Mucosa of descending colon (tissue), 3 donors: Measurements from ENCODE around the gene APBA2. TPM values are rescaled to one million over a fixed set of nuclear protein-coding genes. Genes with fewer than 3 reads are reported as not detected.
A peak's percentile ranks its signal among the peaks of the same experiment; 100 is the strongest.

Experiments
- ATAC-seq: fragments of 200-7000 bp; cut with Tn5 transposase; one replicate; pipeline ENCODE4 v1.9.1; 2020; ENCODE audit warnings: mild to moderate bottlenecking, moderate library complexity
- DNase-seq, 3 donors: peaks; one replicate each; pipeline ENCODE4 v3.0.0-alpha.2; 2020
- H3K36me3 ChIP-seq: fragments of 200-600 bp; one replicate; pipeline ENCODE4 v1.8.0; 2021; ENCODE audit warnings: low read depth, mild to moderate bottlenecking
- H3K4me1 ChIP-seq: fragments of 200-600 bp; one replicate; pipeline ENCODE4 v1.8.0; 2021; ENCODE audit warnings: low read depth, mild to moderate bottlenecking
- H3K4me3 ChIP-seq: fragments of 200-600 bp; one replicate; pipeline ENCODE4 v1.8.0; 2021; ENCODE audit warnings: mild to moderate bottlenecking
- H3K9me3 ChIP-seq: fragments of 200-600 bp; one replicate; pipeline ENCODE4 v1.8.0; 2021; ENCODE audit warnings: mild to moderate bottlenecking
- intact Hi-C, 2 donors: fragments of 100-400 bp; cut with DNase I in 1 of 2; cut with micrococcal nuclease in 1 of 2; formaldehyde crosslinking; loops; one replicate each; pipeline versions ENCODE4 v1.11.0 to v1.11.1; 2022; cut with DNase I, micrococcal nuclease
- total RNA-seq, 3 donors: library from RNA; stranded (reverse); fragmentation: NEBNext Ultra II Directional in 2 of 3; extraction: Animal tissue kit (Norgen Biotek cat#: 25700) in 2 of 3; gene quantifications; one replicate each; pipeline versions ENCODE4 v1.2.1 to v1.2.4, GENCODE V29; 2021 to 2023
- TF ChIP-seq, protein P1 (sequence below): fragments of 200-600 bp; IDR thresholded peaks from one replicate; pipeline ENCODE4 v1.8.0; 2022; ENCODE audit warnings: antibody characterized with exemption, mild to moderate bottlenecking
- donor health status: DM: no; HTN: no; CAD: no; lungs with moderate emphysema.
- donor health status: DM: no; HTN: no; CAD: no.
- donor health status: DM: no; HTN: yes; CAD: no.

APBA2 gene
- total RNA-seq, 3 donors from 2014 or later = 0.69 to 2.0 (median 1.2) TPM

DNA sequence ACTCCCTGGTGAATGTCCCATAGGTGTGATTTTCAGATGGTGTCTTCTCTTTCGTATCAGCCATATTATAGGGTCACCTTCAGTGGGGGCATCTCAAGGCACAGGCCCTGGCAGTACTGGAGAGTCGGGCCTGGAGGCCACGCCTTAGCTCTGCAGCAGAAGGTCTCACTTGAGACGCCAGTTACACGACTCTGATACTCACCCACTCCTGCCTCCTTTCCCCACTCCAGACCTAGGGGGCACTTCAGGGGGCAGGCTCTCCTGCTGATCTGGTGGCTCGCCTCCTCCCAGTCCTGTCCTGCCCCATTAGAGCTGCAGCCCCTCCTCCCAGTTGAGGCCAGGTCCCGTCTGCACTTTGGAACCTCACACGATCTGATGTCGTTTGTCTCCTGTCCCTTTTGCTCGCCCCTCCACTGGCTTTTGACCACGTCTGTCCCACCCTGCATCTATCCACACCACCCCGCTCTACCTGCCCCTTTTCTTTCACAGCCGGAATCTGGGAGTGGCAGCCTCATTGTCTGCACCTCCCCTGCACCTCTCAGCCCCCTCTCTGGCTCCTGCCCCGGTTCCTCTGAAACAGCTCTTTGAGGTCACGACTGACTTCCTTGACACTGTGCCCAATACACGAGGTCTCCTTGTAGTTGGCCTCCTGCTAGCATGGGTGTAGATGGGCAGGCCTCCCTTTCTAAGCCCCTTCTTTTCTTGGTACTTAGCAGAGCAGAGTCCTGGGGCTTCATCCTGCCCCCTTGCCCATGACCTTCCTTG lies 201.9 kb downstream of the APBA2 start:
- ATAC-seq = no peak
- Histone ChIP-seq H3K36me3 (no peaks in the 10 kb centered on the region), H3K9me3 (no peaks in the 10 kb centered on the region), H3K4me3 (no peak overlapping the region), H3K4me1 (no peaks in the 10 kb centered on the region)
- intact Hi-C loops = no loop called here
- DNase-seq = no peak
- TF ChIP-seq, protein P1, sequence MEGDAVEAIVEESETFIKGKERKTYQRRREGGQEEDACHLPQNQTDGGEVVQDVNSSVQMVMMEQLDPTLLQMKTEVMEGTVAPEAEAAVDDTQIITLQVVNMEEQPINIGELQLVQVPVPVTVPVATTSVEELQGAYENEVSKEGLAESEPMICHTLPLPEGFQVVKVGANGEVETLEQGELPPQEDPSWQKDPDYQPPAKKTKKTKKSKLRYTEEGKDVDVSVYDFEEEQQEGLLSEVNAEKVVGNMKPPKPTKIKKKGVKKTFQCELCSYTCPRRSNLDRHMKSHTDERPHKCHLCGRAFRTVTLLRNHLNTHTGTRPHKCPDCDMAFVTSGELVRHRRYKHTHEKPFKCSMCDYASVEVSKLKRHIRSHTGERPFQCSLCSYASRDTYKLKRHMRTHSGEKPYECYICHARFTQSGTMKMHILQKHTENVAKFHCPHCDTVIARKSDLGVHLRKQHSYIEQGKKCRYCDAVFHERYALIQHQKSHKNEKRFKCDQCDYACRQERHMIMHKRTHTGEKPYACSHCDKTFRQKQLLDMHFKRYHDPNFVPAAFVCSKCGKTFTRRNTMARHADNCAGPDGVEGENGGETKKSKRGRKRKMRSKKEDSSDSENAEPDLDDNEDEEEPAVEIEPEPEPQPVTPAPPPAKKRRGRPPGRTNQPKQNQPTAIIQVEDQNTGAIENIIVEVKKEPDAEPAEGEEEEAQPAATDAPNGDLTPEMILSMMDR = no peak

- intact Hi-C loops = no loop called here
- TF ChIP-seq, protein P1 = no peak
- no peak for DNase-seq
Observed at GRCh38 chr15:29088666-29089065, 202.9 kb downstream of the APBA2 start.

DNA sequence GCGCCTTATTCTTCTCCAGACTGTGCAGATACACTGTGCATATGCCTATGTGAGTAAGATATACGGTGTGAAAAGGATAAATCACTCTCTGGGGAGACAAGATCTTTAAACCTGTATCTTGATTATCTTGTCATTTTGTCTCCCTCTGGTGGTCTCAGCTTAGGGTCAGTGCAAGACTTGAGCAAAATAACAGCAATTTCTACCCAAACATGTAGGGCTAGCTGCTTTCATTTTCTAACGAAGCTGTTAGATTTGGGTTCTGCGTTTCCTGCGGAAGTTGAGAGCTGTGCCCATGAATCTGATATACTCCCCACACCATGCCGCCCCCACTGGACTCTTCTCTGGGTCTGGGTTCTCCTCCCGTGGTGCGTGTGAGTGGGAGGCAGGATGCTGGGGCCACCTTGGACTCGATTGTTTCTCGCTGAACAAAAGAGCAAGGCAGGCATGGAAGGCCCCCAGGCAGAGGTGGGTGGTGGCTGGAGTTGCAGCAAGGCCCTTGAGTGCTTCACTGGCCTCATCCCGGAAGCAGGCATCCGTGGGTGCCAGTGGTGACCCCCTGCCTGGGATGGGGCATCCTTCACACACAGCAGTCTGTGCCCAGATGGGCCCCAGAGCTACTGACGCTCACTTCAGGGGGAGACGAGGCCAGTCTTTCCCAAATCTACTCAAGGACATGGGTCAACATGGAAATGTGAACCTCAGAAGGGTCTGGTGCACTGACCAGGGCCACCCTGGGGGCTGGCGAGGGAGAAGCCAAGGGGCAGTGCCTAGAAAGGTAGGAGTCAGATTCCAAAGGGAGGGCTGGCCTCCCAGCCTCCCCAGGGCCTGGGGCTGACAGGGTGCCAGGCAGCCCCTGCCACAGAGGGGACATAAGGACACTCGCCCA lies 204.2 kb downstream of the APBA2 start:
- H3K4me3 ChIP-seq = no peak overlapping the region
- no peak for DNase-seq

More at GRCh38 chr15:29088666-29089065, 202.9 kb downstream of the APBA2 start:
- no peak for ATAC-seq
- no peaks in the 10 kb centered on the region for H3K9me3 ChIP-seq
- no peaks in the 10 kb centered on the region for H3K36me3 ChIP-seq
- no peaks in the 10 kb centered on the region for H3K4me1 ChIP-seq
- H3K4me3 ChIP-seq = no peak overlapping the region

GRCh38 chr15:29090617-29091466 lies 205.1 kb downstream of the APBA2 start:
- ATAC-seq = peak; percentile 44
- DNase-seq = peak in 1 of 3 donors; percentile 19
- intact Hi-C loops = no loop called here
- Histone ChIP-seq H3K36me3 (no peaks in the 10 kb centered on the region), H3K4me1 (no peaks in the 10 kb centered on the region), H3K9me3 (no peaks in the 10 kb centered on the region), H3K4me3 (no peak overlapping the region)
- TF ChIP-seq, protein P1 = peak; percentile 48

More for the DNA sequence above, 204.2 kb downstream of the APBA2 start:
- TF ChIP-seq, protein P1 = no peak
- intact Hi-C loops = no loop called here
- H3K9me3 ChIP-seq = no peaks in the 10 kb centered on the region
- H3K4me1 ChIP-seq = no peaks in the 10 kb centered on the region
- H3K36me3 ChIP-seq = no peaks in the 10 kb centered on the region
- ATAC-seq = no peak

GRCh38 chr15:29091666-29092065 lies 205.9 kb downstream of the APBA2 start:
- DNase-seq (no peak), ATAC-seq (no peak)
- TF ChIP-seq, protein P1 = no peak
- intact Hi-C loops = no loop called here
- Histone ChIP-seq H3K36me3 (no peaks in the 10 kb centered on the region), H3K9me3 (no peaks in the 10 kb centered on the region), H3K4me3 (no peak overlapping the region), H3K4me1 (no peaks in the 10 kb centered on the region)
